NCI-H2196 (cell line): ENCODE results near the gene GABRB1.

ENCODE experiments used
- DNase-seq: peaks from one replicate; lab custom pipeline; 2025; ENCODE audit not compliant: unreplicated experiment; lab: John Stamatoyannopoulos, UW

The GABRB1 gene

DNA sequence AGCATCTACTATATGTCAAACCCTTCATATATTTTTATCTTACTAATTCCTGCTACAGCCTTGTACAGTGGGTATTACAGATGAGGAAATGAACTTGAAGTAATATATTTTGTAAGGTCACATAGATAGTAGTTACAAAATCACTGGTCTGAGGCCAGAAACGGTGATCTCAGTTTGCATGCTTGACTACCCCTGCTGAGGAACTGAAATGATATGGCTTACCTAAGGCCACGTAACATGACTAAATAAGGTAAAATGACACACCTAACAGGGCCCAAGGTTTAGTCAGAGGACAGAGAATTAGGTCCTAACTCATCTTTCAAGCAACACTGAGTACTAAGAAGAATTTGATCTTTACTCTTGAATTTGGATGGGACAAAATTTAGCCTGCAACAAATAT, 433.6 kb downstream of the GABRB1 start:
- DNase-seq, result no peak

DNA sequence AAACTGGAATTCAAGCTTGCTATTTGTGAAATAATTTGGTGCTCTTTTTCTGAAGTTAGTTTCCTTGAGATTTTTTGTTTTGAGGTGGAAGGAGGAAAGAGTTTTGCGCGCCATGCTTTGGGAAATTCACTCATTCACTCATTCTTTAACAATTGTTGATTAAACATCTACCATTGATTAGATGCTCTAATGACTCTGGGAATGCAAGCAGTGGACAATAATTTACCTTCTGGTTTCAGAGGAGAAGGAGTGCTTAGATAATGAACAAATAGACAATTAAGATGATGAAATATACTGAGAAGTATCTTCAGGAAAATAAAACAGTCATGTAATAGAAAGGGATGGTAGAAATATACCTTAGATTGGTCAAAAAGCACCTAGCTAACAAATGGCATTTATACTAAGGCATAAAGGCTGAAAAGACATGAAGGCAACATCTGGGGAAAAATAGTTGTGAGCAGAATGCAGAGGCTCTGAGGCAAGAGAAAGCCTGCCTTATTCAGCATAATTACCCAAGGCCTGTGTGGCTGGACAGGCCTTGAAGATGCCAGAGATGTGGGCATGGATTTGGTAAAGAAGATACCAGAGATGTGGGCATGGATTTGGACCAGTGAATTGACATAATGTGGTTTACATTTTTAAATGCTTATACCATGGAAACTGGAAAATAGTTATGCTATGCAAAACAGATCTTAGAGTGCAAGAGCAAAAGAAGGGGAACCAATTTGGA, 434.9 kb downstream of the GABRB1 start:
- no peak for DNase-seq

- no peak for DNase-seq
These were observed 437.5 kb downstream of the GABRB1 start for GRCh38 chr4:47468706-47469365.

- no peak for DNase-seq
These were observed 438.6 kb downstream of the GABRB1 start for GRCh38 chr4:47469951-47470350.

- no peak for DNase-seq
These were observed 439.7 kb downstream of the GABRB1 start for GRCh38 chr4:47471064-47471463.

DNA sequence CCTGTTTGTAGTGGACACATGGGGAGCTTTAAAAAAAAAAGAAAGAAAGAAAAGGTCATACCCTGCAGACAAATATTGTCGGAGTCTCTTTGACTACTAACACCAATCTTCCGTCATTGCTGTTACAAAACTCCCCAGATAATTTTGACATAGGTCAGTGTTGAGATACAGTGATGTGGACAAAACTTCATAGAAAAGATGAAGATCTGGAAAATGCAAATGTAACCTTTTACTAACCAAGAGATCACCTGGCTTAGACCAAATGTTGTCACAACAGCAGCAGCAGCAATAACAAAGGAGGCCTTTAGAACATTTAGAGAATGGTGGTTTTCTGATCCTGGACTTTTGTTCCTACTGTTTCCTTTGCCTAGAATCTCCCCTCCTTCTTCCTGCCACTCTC, 440.2 kb downstream of the GABRB1 start:
- DNase-seq, result no peak

DNA sequence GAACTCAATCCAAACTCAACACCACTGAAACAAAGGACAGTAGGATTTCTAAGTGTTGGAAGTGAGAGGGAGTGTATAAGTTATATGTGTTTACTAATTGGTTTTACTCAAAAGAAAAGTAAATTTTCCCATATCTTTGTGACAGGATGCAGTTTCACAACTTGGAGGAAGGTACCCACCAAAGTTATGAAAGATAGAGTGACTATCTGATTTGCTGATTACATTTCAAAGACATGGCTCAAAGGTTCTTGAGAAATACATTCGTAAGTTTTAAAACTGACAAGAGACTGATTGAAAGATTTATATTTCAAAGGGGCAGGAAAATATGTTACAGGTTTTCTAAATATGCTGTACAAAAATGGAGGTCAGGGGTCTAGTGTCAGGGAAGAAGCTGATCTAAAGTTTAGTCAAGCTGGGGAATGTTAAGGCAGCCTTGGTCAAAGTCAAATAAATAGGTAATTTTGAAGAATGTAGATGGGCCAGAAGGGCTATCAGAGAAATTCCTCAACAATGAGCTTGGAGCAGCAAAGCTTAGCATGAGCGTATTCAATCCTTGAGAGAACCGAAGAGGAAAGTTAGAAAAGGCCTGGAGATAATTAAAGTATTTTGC, 441.9 kb downstream of the GABRB1 start:
- DNase-seq, result no peak

DNA sequence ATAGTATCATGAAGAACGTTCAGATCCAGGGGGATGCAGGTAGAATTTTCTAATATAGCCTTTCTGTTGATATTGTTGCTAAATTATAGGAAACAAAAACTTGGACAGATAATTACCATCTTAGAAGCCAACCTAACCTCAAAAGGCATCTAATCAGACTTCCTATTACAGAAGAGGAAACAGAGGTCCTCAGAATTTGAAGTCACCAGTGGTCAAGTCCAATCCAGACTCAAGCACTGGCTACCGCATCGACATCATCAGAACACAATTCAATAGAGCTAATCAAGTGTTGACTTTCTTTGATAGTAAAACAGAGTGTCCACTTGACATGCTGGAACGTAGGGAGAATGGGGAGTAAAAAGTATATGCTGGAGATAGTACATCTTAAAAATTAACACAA, 443.4 kb downstream of the GABRB1 start:
- no peak for DNase-seq

DNA sequence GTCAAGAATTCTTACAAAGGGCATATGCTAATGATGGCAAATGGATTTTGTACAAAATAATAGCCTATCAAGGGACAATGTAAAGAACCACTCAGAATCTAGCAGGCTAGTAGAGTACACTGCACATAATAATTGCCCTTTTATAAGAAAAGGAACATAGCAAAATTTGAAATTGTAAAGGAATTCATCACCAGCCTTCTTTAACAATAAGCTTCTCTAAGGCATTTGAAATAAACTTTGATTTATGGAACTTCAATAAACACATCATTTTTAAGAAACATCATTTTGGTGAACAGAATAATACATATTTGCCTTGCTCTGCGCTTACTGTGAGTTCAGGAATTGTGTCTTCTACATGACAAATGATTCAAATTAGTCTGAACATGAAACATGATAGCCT, 444.0 kb downstream of the GABRB1 start:
- DNase-seq, result no peak
